ENCODE results near the gene ACTN3. TPM values are rescaled to one million over a fixed set of nuclear protein-coding genes. Genes with fewer than 3 reads are reported as not detected.

The ACTN3 gene
- total RNA-seq, 1 donor from 2014 or later, result 20.2 TPM

GRCh38 chr11:66562907-66563583 lies 16.3 kb downstream of the ACTN3 start:
- Histone ChIP-seq H3K4me3 (no peak overlapping the region), H3K4me1 (no peaks in the 10 kb centered on the region), H3K27ac (no peak overlapping the region), H3K9ac (no peak overlapping the region), H3K4me2 (no peak overlapping the region), H3K27me3 (no peaks in the 10 kb centered on the region), H3K79me2 (ENCODE audit: low read depth) (no peaks in the 10 kb centered on the region), H3F3A (ENCODE audit: low read depth) (no peaks in the 10 kb centered on the region), H2AFZ (replicated peaks) (no peak overlapping the region), H4K20me1 (ENCODE audit: low read depth) (no peaks in the 10 kb centered on the region), H3K9me3 (ENCODE audit: low read depth) (no peaks in the 10 kb centered on the region), H3K36me3 (no peaks in the 10 kb centered on the region)
- H3K4me1 Mint-ChIP-seq, result no peaks in the 10 kb centered on the region
- no peaks in the 10 kb centered on the region for H3K27me3 Mint-ChIP-seq (ENCODE audit: insufficient read depth, low read depth)
- no peak for TF ChIP-seq EZH2 (IDR thresholded peaks at IDR 0.05)
- no peak for TF ChIP-seq EZH2phosphoT487 (IDR thresholded peaks at IDR 0.05)
- TF ChIP-seq CTCF (IDR thresholded peaks at IDR 0.05), result no peak
- no peak overlapping the region for H3K4me3 Mint-ChIP-seq
- no peak for DNase-seq (ENCODE audit: low spot score)
- no peaks in the 10 kb centered on the region for H3K36me3 Mint-ChIP-seq
- no peak overlapping the region for H3K27ac Mint-ChIP-seq
- no peaks in the 10 kb centered on the region for H3K9me3 Mint-ChIP-seq

- DNase-seq (ENCODE audit: low spot score), result no peak
- no peak overlapping the region for H2AFZ ChIP-seq (replicated peaks)
These were observed 17.1 kb downstream of the ACTN3 start for GRCh38 chr11:66563832-66564231.

GRCh38 chr11:66564538-66564937 lies 17.8 kb downstream of the ACTN3 start:
- Histone ChIP-seq H3K9me3 (ENCODE audit: low read depth) (no peaks in the 10 kb centered on the region), H4K20me1 (ENCODE audit: low read depth) (no peaks in the 10 kb centered on the region), H3K36me3 (no peaks in the 10 kb centered on the region), H3K27ac (no peak overlapping the region), H3K79me2 (ENCODE audit: low read depth) (no peaks in the 10 kb centered on the region), H3K4me3 (no peak overlapping the region), H3K4me1 (no peaks in the 10 kb centered on the region), H3F3A (ENCODE audit: low read depth) (no peaks in the 10 kb centered on the region), H3K4me2 (no peak overlapping the region), H3K9ac (no peak overlapping the region), H2AFZ (replicated peaks) (no peak overlapping the region), H3K27me3 (no peaks in the 10 kb centered on the region)
- Mint-ChIP-seq H3K27ac (no peak overlapping the region), H3K36me3 (no peaks in the 10 kb centered on the region), H3K27me3 (ENCODE audit: insufficient read depth, low read depth) (no peaks in the 10 kb centered on the region), H3K4me3 (no peak overlapping the region), H3K4me1 (no peaks in the 10 kb centered on the region), H3K9me3 (no peaks in the 10 kb centered on the region)
- TF ChIP-seq EZH2 (IDR thresholded peaks at IDR 0.05), result no peak
- TF ChIP-seq EZH2phosphoT487 (IDR thresholded peaks at IDR 0.05), result no peak
- no peak for TF ChIP-seq CTCF (IDR thresholded peaks at IDR 0.05)
- DNase-seq (ENCODE audit: low spot score), result no peak

More at GRCh38 chr11:66563832-66564231, 17.1 kb downstream of the ACTN3 start:
- Histone ChIP-seq H3K36me3 (no peaks in the 10 kb centered on the region), H3K79me2 (ENCODE audit: low read depth) (no peaks in the 10 kb centered on the region), H3K4me3 (no peak overlapping the region), H3K9ac (no peak overlapping the region), H4K20me1 (ENCODE audit: low read depth) (no peaks in the 10 kb centered on the region), H3K9me3 (ENCODE audit: low read depth) (no peaks in the 10 kb centered on the region), H3F3A (ENCODE audit: low read depth) (no peaks in the 10 kb centered on the region), H3K27me3 (no peaks in the 10 kb centered on the region), H3K4me2 (no peak overlapping the region), H3K4me1 (no peaks in the 10 kb centered on the region), H3K27ac (no peak overlapping the region)
- H3K27ac Mint-ChIP-seq, result no peak overlapping the region
- H3K36me3 Mint-ChIP-seq, result no peaks in the 10 kb centered on the region
- no peaks in the 10 kb centered on the region for H3K4me1 Mint-ChIP-seq
- TF ChIP-seq CTCF (IDR thresholded peaks at IDR 0.05) (no peak), EZH2phosphoT487 (IDR thresholded peaks at IDR 0.05) (no peak), EZH2 (IDR thresholded peaks at IDR 0.05) (no peak)
- no peak overlapping the region for H3K4me3 Mint-ChIP-seq
- no peaks in the 10 kb centered on the region for H3K27me3 Mint-ChIP-seq (ENCODE audit: insufficient read depth, low read depth)
- no peaks in the 10 kb centered on the region for H3K9me3 Mint-ChIP-seq

Measured in neural progenitor cell (in vitro differentiated cells).